Kasumi-1 (cell line): ENCODE results near the gene DSCAML1.

Source experiments
- DNase-seq, 2 experiments: peaks; one replicate each; lab custom pipeline; 2025; lab: John Stamatoyannopoulos, UW

DSCAML1 gene

GRCh38 chr11:117607449-117607848 lies 189.6 kb downstream of the DSCAML1 start:
- DNase-seq: no peak

GRCh38 chr11:117606790-117607189 lies 190.2 kb downstream of the DSCAML1 start:
- no peak for DNase-seq

GRCh38 chr11:117606211-117606610 lies 190.8 kb downstream of the DSCAML1 start:
- no peak for DNase-seq

GRCh38 chr11:117605331-117605730 lies 191.7 kb downstream of the DSCAML1 start:
- DNase-seq: no peak

- no peak for DNase-seq
These were observed 192.6 kb downstream of the DSCAML1 start for GRCh38 chr11:117604336-117604995.

GRCh38 chr11:117603932-117604331 lies 193.1 kb downstream of the DSCAML1 start:
- DNase-seq: no peak

GRCh38 chr11:117601006-117601708 lies 195.9 kb downstream of the DSCAML1 start:
- no peak for DNase-seq

- no peak for DNase-seq
These were observed 196.7 kb downstream of the DSCAML1 start for GRCh38 chr11:117600234-117600783.

- peak; percentile 18 to 57 for DNase-seq
These were observed 199.9 kb downstream of the DSCAML1 start for GRCh38 chr11:117597071-117597470.

- no peak for DNase-seq
These were observed 201.6 kb downstream of the DSCAML1 start for GRCh38 chr11:117595440-117595839.

- no peak for DNase-seq
These were observed 202.3 kb downstream of the DSCAML1 start for GRCh38 chr11:117594721-117595120.

GRCh38 chr11:117593065-117593464 lies 204.0 kb downstream of the DSCAML1 start:
- no peak for DNase-seq

GRCh38 chr11:117591316-117592039 lies 205.5 kb downstream of the DSCAML1 start:
- no peak for DNase-seq

GRCh38 chr11:117589063-117589462 lies 208.0 kb downstream of the DSCAML1 start:
- DNase-seq: no peak

- no peak for DNase-seq
These were observed 208.7 kb downstream of the DSCAML1 start for GRCh38 chr11:117588166-117588810.

GRCh38 chr11:117587416-117587815 lies 209.6 kb downstream of the DSCAML1 start:
- no peak for DNase-seq

GRCh38 chr11:117586392-117586791 lies 210.6 kb downstream of the DSCAML1 start:
- no peak for DNase-seq

- no peak for DNase-seq
These were observed 211.4 kb downstream of the DSCAML1 start for GRCh38 chr11:117585631-117586030.

GRCh38 chr11:117584056-117584830 lies 212.8 kb downstream of the DSCAML1 start:
- DNase-seq: no peak

- DNase-seq: no peak
These were observed 213.8 kb downstream of the DSCAML1 start for GRCh38 chr11:117583063-117583801.

- DNase-seq: no peak
These were observed 214.6 kb downstream of the DSCAML1 start for GRCh38 chr11:117582433-117582832.
